Measurements from ENCODE around the gene NACA2. TPM values are rescaled to one million over a fixed set of nuclear protein-coding genes. Genes with fewer than 3 reads are reported as not detected.

NACA2 gene
- total and polyA plus RNA-seq, 2 of the 8 experiments (the other 6 are each of a cell fraction or from before 2014, with no cell fraction given), result not detected

DNA sequence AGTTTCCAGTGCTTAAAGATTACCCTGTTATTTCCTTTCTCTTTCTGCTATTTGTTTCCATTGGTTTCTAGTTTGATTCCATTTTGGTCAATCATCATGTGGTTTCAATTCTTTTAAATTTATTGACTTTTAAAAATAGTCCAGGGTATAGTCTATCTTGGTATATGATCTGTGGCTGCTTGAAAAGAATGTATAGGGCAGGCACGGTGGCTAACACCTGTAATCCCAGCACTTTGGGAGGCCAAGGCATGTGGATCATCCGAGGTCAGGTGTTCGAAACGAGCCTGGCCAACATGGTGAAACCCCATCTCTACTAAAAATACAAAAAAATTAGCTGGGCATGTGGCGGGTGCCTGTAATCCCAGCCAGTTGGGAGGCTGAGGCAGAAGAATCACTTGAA, 34.5 kb upstream of the NACA2 start:
- no peaks in the 10 kb centered on the region for H3K36me3 ChIP-seq (ENCODE audit: control insufficient read depth in 2 of 4, insufficient read depth in 4 of 4, low read length in 3 of 4)
- H3K79me1 ChIP-seq (ENCODE audit: low read depth, low read length), result no peaks in the 10 kb centered on the region
- 95% methylated on average over 5 of the region's 5 CpGs; no CpG with 5 or more reads in 1 of the 2 experiments for WGBS, 2 experiments (ENCODE audit: extremely low coverage in 1 of 2, insufficient coverage in 1 of 2, insufficient read length in 1 of 2, insufficient replicate concordance in 2 of 2, low coverage in 1 of 2, low lambda C conversion rate in 2 of 2, missing lambda C conversion rate in 1 of 2)
- H4K20me1 ChIP-seq (replicated peaks in 1 of 2; ENCODE audit: control insufficient read depth in 1 of 2, insufficient read depth in 2 of 2, low read length in 2 of 2), result no peaks in the 10 kb centered on the region
- H3K18ac ChIP-seq (ENCODE audit: extremely low read depth, low read length), result no peak overlapping the region
- H3K23me2 ChIP-seq (ENCODE audit: low read depth, low read length), result no peaks in the 10 kb centered on the region
- no peaks in the 10 kb centered on the region for H3K79me2 ChIP-seq (ENCODE audit: control insufficient read depth in 1 of 2, insufficient read depth in 2 of 2, low read length in 2 of 2)
- H2BK120ac ChIP-seq (replicated peaks; ENCODE audit: low read depth, low read length), result no peak overlapping the region
- H3K4ac ChIP-seq (replicated peaks; ENCODE audit: insufficient read length, low read depth, low read length), result no peak overlapping the region
- H4K91ac ChIP-seq (replicated peaks; ENCODE audit: insufficient read length, low read length), result no peak overlapping the region
- no peak overlapping the region for H3K56ac ChIP-seq (replicated peaks; ENCODE audit: insufficient read length, low read depth, low read length)
- H3K9me3 ChIP-seq (ENCODE audit: insufficient read depth in 2 of 2, low read depth in 1 of 2, low read length in 1 of 2), result no peaks in the 10 kb centered on the region
- no peak overlapping the region for H3K4me3 ChIP-seq (ENCODE audit: extremely low read depth in 1 of 4, insufficient read depth in 2 of 4, low read depth in 3 of 4, low read length in 4 of 4)
- no peak overlapping the region for H4K5ac ChIP-seq (ENCODE audit: insufficient read length, low read depth, low read length)
- no peaks in the 10 kb centered on the region for H3K27me3 ChIP-seq (replicated peaks in 1 of 4; ENCODE audit: control insufficient read depth in 3 of 4, extremely low read depth in 1 of 4, insufficient read depth in 3 of 4, low read length in 3 of 4)
- no peak overlapping the region for H4K8ac ChIP-seq (ENCODE audit: extremely low read depth, insufficient read depth, low read length)
- POLR2A ChIA-PET (ENCODE audit: partially characterized antibody), result no interaction called here
- H3K4me2 ChIP-seq (ENCODE audit: insufficient read depth in 1 of 2, low read depth in 2 of 2, low read length in 2 of 2), result no peak overlapping the region
- no peak overlapping the region for H2BK5ac ChIP-seq (ENCODE audit: low read depth, low read length)
- no peaks in the 10 kb centered on the region; a peak in 1 of 7 replicates for H3K4me1 ChIP-seq (replicated peaks in 1 of 4; ENCODE audit: control insufficient read depth in 3 of 4, insufficient read depth in 4 of 4, low read length in 3 of 4)
- DNase-seq (ENCODE audit: low read depth in 1 of 2, low spot score in 2 of 2), result no peak
- no peak overlapping the region for H3K9ac ChIP-seq (replicated peaks in 1 of 4; ENCODE audit: extremely low read depth in 1 of 4, low read depth in 3 of 4, low read length in 3 of 4)
- FAIRE-seq, result no peak
- H2AFZ ChIP-seq (ENCODE audit: low read length), result no peak overlapping the region
- no peak overlapping the region for H3K27ac ChIP-seq (ENCODE audit: low read depth, low read length)
- CTCF ChIA-PET (ENCODE audit: partially characterized antibody), result no interaction called here
- no peak overlapping the region for H2BK12ac ChIP-seq (ENCODE audit: low read depth, low read length)
- no peak overlapping the region for H3K23ac ChIP-seq (ENCODE audit: insufficient read length)
- H2BK15ac ChIP-seq (ENCODE audit: low read length), result no peak overlapping the region
- H2AK5ac ChIP-seq (ENCODE audit: low read depth, low read length), result no peak overlapping the region
- no peak overlapping the region for H2BK20ac ChIP-seq (ENCODE audit: low read length)
- H3K14ac ChIP-seq (ENCODE audit: insufficient read length), result no peak overlapping the region
- TF ChIP-seq YY1 (IDR thresholded peaks at IDR 0.05; ENCODE audit: low read depth, low read length) (no peak), EP300 (IDR thresholded peaks at IDR 0.05; ENCODE audit: borderline replicate concordance in 1 of 2, low read depth in 2 of 2, low read length in 2 of 2) (no peak), KDM4A (IDR thresholded peaks at IDR 0.05; ENCODE audit: low read depth, low read length, severe bottlenecking) (no peak), POLR2A (IDR thresholded peaks at IDR 0.05; ENCODE audit: control extremely low read depth in 1 of 2, low read depth in 2 of 2, low read length in 2 of 2) (no peak), RFX5 (IDR thresholded peaks at IDR 0.05; ENCODE audit: borderline replicate concordance, low read depth, low read length) (no peak), TEAD4 (IDR thresholded peaks at IDR 0.05; ENCODE audit: low read depth, low read length) (no peak), FOSL1 (IDR thresholded peaks at IDR 0.05; ENCODE audit: insufficient read depth, low read depth, low read length) (no peak), CHD1 (IDR thresholded peaks at IDR 0.05; ENCODE audit: low read depth, low read length) (no peak), RXRA (IDR thresholded peaks at IDR 0.05; ENCODE audit: insufficient read depth, low read depth, low read length) (no peak), CHD2 (IDR thresholded peaks at IDR 0.05; ENCODE audit: low read length) (no peak), BACH1 (IDR thresholded peaks at IDR 0.05; ENCODE audit: low read length) (no peak), KDM5A (IDR thresholded peaks at IDR 0.05; ENCODE audit: low read length) (no peak), SIX5 (IDR thresholded peaks at IDR 0.05; ENCODE audit: low read depth, low read length) (no peak), JUN (IDR thresholded peaks at IDR 0.05; ENCODE audit: low read depth, low read length) (no peak), SAP30 (IDR thresholded peaks at IDR 0.05; ENCODE audit: insufficient read depth, insufficient replicate concordance, low read length) (no peak), TAF1 (IDR thresholded peaks at IDR 0.05; ENCODE audit: low read depth, low read length) (no peak), TCF12 (IDR thresholded peaks at IDR 0.05; ENCODE audit: low read depth, low read length) (no peak)
